ENCODE measurements around the gene ROR1.

DNA sequence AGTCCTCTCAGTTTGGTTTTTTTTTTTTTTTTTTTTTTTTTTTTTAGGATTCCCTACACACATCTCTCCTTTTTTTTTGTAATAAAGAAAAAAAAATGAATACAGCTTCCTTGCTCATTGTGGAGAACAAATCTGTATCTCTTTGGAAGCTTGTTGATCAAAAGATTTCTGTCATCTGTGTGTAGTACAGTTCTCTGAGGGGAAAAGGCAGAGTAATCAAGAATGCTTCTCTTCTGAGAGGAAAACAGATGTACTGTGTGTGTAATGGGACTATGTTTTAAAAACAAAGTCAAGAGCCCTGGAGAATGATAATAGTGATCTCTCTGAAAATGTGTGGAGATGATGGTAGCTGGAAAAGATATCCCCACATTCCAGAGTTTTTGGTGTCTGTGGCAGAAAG is 16.5 kb upstream of the ROR1 start:
- no peak for TF ChIP-seq TAF1 (IDR thresholded peaks at IDR 0.05; ENCODE audit: borderline replicate concordance, insufficient read depth, low read length)
- no peak for TF ChIP-seq POLR2AphosphoS5 (IDR thresholded peaks at IDR 0.05; ENCODE audit: low read depth, low read length)
- no peak for TF ChIP-seq SIN3A (IDR thresholded peaks at IDR 0.05; ENCODE audit: borderline replicate concordance, insufficient read depth, low read length)
- TF ChIP-seq, protein P1, sequence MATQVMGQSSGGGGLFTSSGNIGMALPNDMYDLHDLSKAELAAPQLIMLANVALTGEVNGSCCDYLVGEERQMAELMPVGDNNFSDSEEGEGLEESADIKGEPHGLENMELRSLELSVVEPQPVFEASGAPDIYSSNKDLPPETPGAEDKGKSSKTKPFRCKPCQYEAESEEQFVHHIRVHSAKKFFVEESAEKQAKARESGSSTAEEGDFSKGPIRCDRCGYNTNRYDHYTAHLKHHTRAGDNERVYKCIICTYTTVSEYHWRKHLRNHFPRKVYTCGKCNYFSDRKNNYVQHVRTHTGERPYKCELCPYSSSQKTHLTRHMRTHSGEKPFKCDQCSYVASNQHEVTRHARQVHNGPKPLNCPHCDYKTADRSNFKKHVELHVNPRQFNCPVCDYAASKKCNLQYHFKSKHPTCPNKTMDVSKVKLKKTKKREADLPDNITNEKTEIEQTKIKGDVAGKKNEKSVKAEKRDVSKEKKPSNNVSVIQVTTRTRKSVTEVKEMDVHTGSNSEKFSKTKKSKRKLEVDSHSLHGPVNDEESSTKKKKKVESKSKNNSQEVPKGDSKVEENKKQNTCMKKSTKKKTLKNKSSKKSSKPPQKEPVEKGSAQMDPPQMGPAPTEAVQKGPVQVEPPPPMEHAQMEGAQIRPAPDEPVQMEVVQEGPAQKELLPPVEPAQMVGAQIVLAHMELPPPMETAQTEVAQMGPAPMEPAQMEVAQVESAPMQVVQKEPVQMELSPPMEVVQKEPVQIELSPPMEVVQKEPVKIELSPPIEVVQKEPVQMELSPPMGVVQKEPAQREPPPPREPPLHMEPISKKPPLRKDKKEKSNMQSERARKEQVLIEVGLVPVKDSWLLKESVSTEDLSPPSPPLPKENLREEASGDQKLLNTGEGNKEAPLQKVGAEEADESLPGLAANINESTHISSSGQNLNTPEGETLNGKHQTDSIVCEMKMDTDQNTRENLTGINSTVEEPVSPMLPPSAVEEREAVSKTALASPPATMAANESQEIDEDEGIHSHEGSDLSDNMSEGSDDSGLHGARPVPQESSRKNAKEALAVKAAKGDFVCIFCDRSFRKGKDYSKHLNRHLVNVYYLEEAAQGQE (IDR thresholded peaks at IDR 0.05; ENCODE audit: insufficient read depth in 1 of 2, low read depth in 2 of 2, low read length in 2 of 2), result no peak
- TF ChIP-seq FOXP2 (optimal IDR thresholded peaks at IDR 0.05; ENCODE audit: borderline replicate concordance, extremely low read depth, extremely low read length, insufficient read depth), result no peak
